ENCODE results near the gene FIGN. TPM values are rescaled to one million over a fixed set of nuclear protein-coding genes. Genes with fewer than 3 reads are reported as not detected.

FIGN gene
- total RNA-seq: 1 to 10 TPM; 8.9 to 9.8 TPM

GRCh38 chr2:163735685-163736432 is at the start of gene FIGN:
FIGN (minus strand) TSS chr2:163736008; CDS start chr2:163734927, 1,081 bp downstream.
- Histone ChIP-seq H3K36me3 (no peaks in the 10 kb centered on the region), H3K27ac (peak within 1 kb of the TSS; percentile 94 to 95), H3K27me3 (no peaks in the 10 kb centered on the region), H3K4me1 (peaks cover 0 to 10% of the 10 kb centered on the region in 2 donors), H3K9me3 (no peaks in the 10 kb centered on the region), H3K4me3 (peak within 1 kb of the TSS; percentile 62 to 66)
- peak; percentile 87 for DNase-seq (ENCODE audit: low spot score)
- TF ChIP-seq CTCF (IDR thresholded peaks at IDR 0.05): no peak

GRCh38 chr2:163785162-163785561 is 49.4 kb upstream of the FIGN start:
- no peak for TF ChIP-seq CTCF (IDR thresholded peaks at IDR 0.05)
- H3K9me3 ChIP-seq: no peaks in the 10 kb centered on the region
- no peak overlapping the region for H3K27ac ChIP-seq
- no peak for DNase-seq (ENCODE audit: low spot score)
- H3K4me3 ChIP-seq: no peak overlapping the region
- no peaks in the 10 kb centered on the region for H3K36me3 ChIP-seq
- H3K27me3 ChIP-seq: no peaks in the 10 kb centered on the region
- H3K4me1 ChIP-seq: no peaks in the 10 kb centered on the region

GRCh38 chr2:163779970-163780597 is 44.3 kb upstream of the FIGN start:
- H3K27me3 ChIP-seq: no peaks in the 10 kb centered on the region
- H3K36me3 ChIP-seq: no peaks in the 10 kb centered on the region
- no peak overlapping the region for H3K27ac ChIP-seq
- H3K9me3 ChIP-seq: no peaks in the 10 kb centered on the region
- DNase-seq (ENCODE audit: low spot score): no peak
- H3K4me3 ChIP-seq: no peak overlapping the region
- no peaks in the 10 kb centered on the region for H3K4me1 ChIP-seq
- TF ChIP-seq CTCF (IDR thresholded peaks at IDR 0.05): no peak

GRCh38 chr2:163778045-163778781 is 42.4 kb upstream of the FIGN start:
- Histone ChIP-seq H3K27ac (no peak overlapping the region), H3K4me3 (no peak overlapping the region), H3K4me1 (no peaks in the 10 kb centered on the region), H3K36me3 (no peaks in the 10 kb centered on the region), H3K27me3 (no peaks in the 10 kb centered on the region), H3K9me3 (no peaks in the 10 kb centered on the region)
- no peak for TF ChIP-seq CTCF (IDR thresholded peaks at IDR 0.05)
- no peak for DNase-seq (ENCODE audit: low spot score)

- TF ChIP-seq CTCF (IDR thresholded peaks at IDR 0.05): no peak
- Histone ChIP-seq H3K36me3 (no peaks in the 10 kb centered on the region), H3K27me3 (no peaks in the 10 kb centered on the region), H3K27ac (no peak overlapping the region), H3K4me1 (no peaks in the 10 kb centered on the region), H3K9me3 (no peaks in the 10 kb centered on the region), H3K4me3 (no peak overlapping the region)
- no peak for DNase-seq (ENCODE audit: low spot score)
Measured at GRCh38 chr2:163775304-163775703, 39.5 kb upstream of the FIGN start.
